A549 (cell line): ENCODE data around the gene OR4C16. TPM values are rescaled to one million over a fixed set of nuclear protein-coding genes. Genes with fewer than 3 reads are reported as not detected.

ENCODE experiments used
- ATAC-seq, 2 experiments: fragments of 200-7000 bp in 1 of 2; fragments of >200 bp in 1 of 2; cut with Nextera tagmentation in 1 of 2; cut with Tn5 transposase in 1 of 2; 3 replicates each; pipeline versions ENCODE4 v1.8.0 to v1.9.1; 2018 to 2020; ENCODE audit warnings: mild to moderate bottlenecking in 1 of 2, moderate library complexity in 1 of 2
- CTCF ChIA-PET: fragments of 300-600 bp; sonication (Branson Sonifier 250); formaldehyde crosslinking; extraction: SDS; loops from one replicate; lab custom pipeline; 2021; ENCODE audit warnings: antibody characterized with exemption, inconsistent platforms; lab: Yijun Ruan, JAX
- POLR2A ChIA-PET: fragments of 350-600 bp; formaldehyde crosslinking; extraction: SDS; loops from one replicate; lab custom pipeline; 2021; ENCODE audit warnings: antibody characterized with exemption, inconsistent platforms; lab: Yijun Ruan, JAX
- DNase-seq, 2 experiments: peaks; one replicate each; pipeline versions ENCODE4 v3.0.0 to v3.0.0-alpha.2; 2011 to 2016; ENCODE audit warnings: low read depth in 1 of 2, low spot score in 1 of 2
- FAIRE-seq: peaks from 2 replicates; lab custom pipeline; 2011; peaks lifted over from hg19 to GRCh38; lab: Jason Lieb, UNC
- H3K27ac ChIP-seq, 2 experiments: fragments of >200 bp; sonication (Bioruptor Twin); formaldehyde crosslinking; 3 replicates each; pipeline ENCODE4 v1.5.1; 2016 to 2017
- H3K4me1 ChIP-seq: fragments of >200 bp; sonication (Bioruptor Twin); formaldehyde crosslinking; 3 replicates; pipeline ENCODE4 v1.6.1; 2016
- H3K4me2 ChIP-seq: fragments of >200 bp; sonication (Bioruptor Twin); formaldehyde crosslinking; 3 replicates; pipeline ENCODE4 v1.6.1; 2016
- H3K4me3 ChIP-seq: fragments of >200 bp; sonication (Bioruptor Twin); formaldehyde crosslinking; 3 replicates; pipeline ENCODE4 v1.5.1; 2016
- H3K9me3 ChIP-seq: fragments of >200 bp; sonication (Bioruptor Twin); formaldehyde crosslinking; 3 replicates; pipeline ENCODE4 v1.6.1; 2016
- CBX8 ChIP-seq: fragments of 200-600 bp; sonication (generic); IDR thresholded peaks from 2 replicates; pipeline ENCODE4 v1.6.1; 2016
- EHF ChIP-seq: fragments of 250-450 bp; sonication (Bioruptor Pico); IDR thresholded peaks from 2 replicates; pipeline ENCODE4 v1.5.0; 2020; ENCODE audit warnings: mild to moderate bottlenecking
- EHMT2 ChIP-seq: fragments of 200-600 bp; sonication (generic); IDR thresholded peaks from 2 replicates; pipeline ENCODE4 v1.6.1; 2016; ENCODE audit warnings: antibody characterized with exemption, low read depth, mild to moderate bottlenecking, moderate library complexity
- ELK1 ChIP-seq: fragments of 150-350 bp; IDR thresholded peaks from 2 replicates; pipeline ENCODE4 v1.6.1; 2014; ENCODE audit warnings: low read depth, mild to moderate bottlenecking, low read length
- FOSL2 ChIP-seq, 2 experiments: fragments of 450-650 bp in 1 of 2; fragments of >200 bp in 1 of 2; sonication (Bioruptor Twin) in 1 of 2; formaldehyde crosslinking; IDR thresholded peaks; 2 replicates each; pipeline versions ENCODE4 v1.5.0 to v1.6.1; 2016 to 2020; ENCODE audit warnings: mild to moderate bottlenecking in 1 of 2, moderate library complexity in 1 of 2
- HMGXB4 ChIP-seq: fragments of 250-450 bp; sonication (Bioruptor Pico); IDR thresholded peaks from 2 replicates; pipeline ENCODE4 v1.5.0; 2021; ENCODE audit warnings: mild to moderate bottlenecking, moderate library complexity, borderline replicate concordance
- JUNB ChIP-seq: fragments of >200 bp; sonication (Bioruptor Twin); formaldehyde crosslinking; IDR thresholded peaks from 2 replicates; pipeline ENCODE4 v1.6.1; 2016
- MAFK ChIP-seq: fragments of 450-650 bp; IDR thresholded peaks from 2 replicates; pipeline ENCODE4 v1.6.1; 2014; ENCODE audit not compliant: partially characterized antibody
- MAZ ChIP-seq: fragments of 150-350 bp; IDR thresholded peaks from 2 replicates; pipeline ENCODE4 v1.6.1; 2014; ENCODE audit warnings: antibody characterized with exemption, low read depth, low read length, borderline replicate concordance
- MYC ChIP-seq: IDR thresholded peaks from 2 replicates; pipeline ENCODE4 v1.6.1; 2012; ENCODE audit warnings: mild to moderate bottlenecking, inconsistent platforms, low read length, improper control_type of control experiment, borderline replicate concordance
- NPAS2 ChIP-seq: fragments of 250-450 bp; sonication (Bioruptor Pico); IDR thresholded peaks from 2 replicates; pipeline ENCODE4 v1.8.0; 2022; ENCODE audit warnings: mild to moderate bottlenecking, moderate library complexity, borderline replicate concordance
- SMC3 ChIP-seq: fragments of >200 bp; sonication (Bioruptor Twin); formaldehyde crosslinking; IDR thresholded peaks from 3 replicates; pipeline ENCODE4 v1.6.1; 2018; ENCODE audit warnings: inconsistent platforms
- SREBF2 ChIP-seq: fragments of 450-650 bp; IDR thresholded peaks from 2 replicates; pipeline ENCODE4 v1.6.1; 2014; ENCODE audit warnings: mild to moderate bottlenecking, moderate library complexity
- TFCP2L1 ChIP-seq: fragments of 250-450 bp; sonication (Bioruptor Pico); IDR thresholded peaks from 2 replicates; pipeline ENCODE4 v1.5.0; 2021; ENCODE audit warnings: mild to moderate bottlenecking
- TP53 ChIP-seq: fragments of 250-450 bp; sonication (Bioruptor Pico); IDR thresholded peaks from 2 replicates; pipeline ENCODE4 v1.5.0; 2021; ENCODE audit warnings: mild to moderate bottlenecking, moderate library complexity
- USF2 ChIP-seq: fragments of 450-650 bp; IDR thresholded peaks from 2 replicates; pipeline ENCODE4 v1.6.1; 2014; ENCODE audit warnings: antibody characterized with exemption
- ZFP36 ChIP-seq: fragments of 450-650 bp; IDR thresholded peaks from 2 replicates; pipeline ENCODE4 v1.6.1; 2014; ENCODE audit warnings: borderline replicate concordance; ENCODE audit not compliant: partially characterized antibody
- ZSCAN20 ChIP-seq: fragments of 250-450 bp; sonication (Bioruptor Pico); IDR thresholded peaks from 2 replicates; pipeline ENCODE4 v1.8.0; 2022; ENCODE audit warnings: mild to moderate bottlenecking, moderate library complexity
- WGBS: methylation state at CpG from one replicate; pipeline ENCODE4 v1.1.6; 2017; ENCODE audit errors: missing lambda C conversion rate; 5-methylcytosine and 5-hydroxymethylcytosine counted together
- polyA plus RNA-seq, 4 experiments: library from polyadenylated mRNA; depleted of rRNA in 3 of 4; stranded (reverse); fragments of >200 nt; fragmentation: RNase III in 1 of 4; extraction: RNeasy Plus Mini Kit Qiagen cat#74134 plus additional on column Dnase treatment in 1 of 4; gene quantifications; 2 replicates in 3 of 4; 3 replicates in 1 of 4; pipeline ENCODE4 v1.2.3, GENCODE V29; 2011 to 2017

OR4C16 gene
- polyA plus RNA-seq, 2 of the 4 experiments (the other 2 are of a cell fraction): not detected

GRCh38 chr11:55607545-55607944 lies 35.6 kb downstream of the OR4C16 start, which contains the start of gene OR4C11:
TSS of gene OR4C11 (minus strand) at chr11:55607645. CDS start at chr11:55604373, 3,272 bp downstream.
- TF ChIP-seq MAZ (no peak), JUNB (no peak), TFCP2L1 (CRISPR knock-in tag) (no peak), EHF (no peak), ZFP36 (no peak), HMGXB4 (CRISPR knock-in tag) (no peak), CBX8 (no peak), SREBF2 (no peak), ELK1 (no peak), ZSCAN20 (no peak), SMC3 (no peak), FOSL2 (IDR thresholded peaks at IDR 0.05) (no peak), FOSL2 (CRISPR knock-in tag; IDR thresholded peaks at IDR 0.05) (no peak), TP53 (CRISPR knock-in tag) (no peak), NPAS2 (CRISPR knock-in tag) (no peak), EHMT2 (no peak), MAFK (no peak), USF2 (no peak), MYC (no peak)
- H3K4me3 ChIP-seq: no peak within 1 kb of the TSS
- no peak within 1 kb of the TSS for H3K4me2 ChIP-seq
- 2% methylated on average over 2 of the region's 2 CpGs for WGBS
- CTCF ChIA-PET: no interaction called here
- ATAC-seq: no peak
- H3K4me1 ChIP-seq: no peaks in the 10 kb centered on the region
- no peak for DNase-seq
- POLR2A ChIA-PET: no interaction called here
- 0 out of 3 replicates have a peak, but pooled peaks cover 9% of the 10 kb centered on the region for H3K9me3 ChIP-seq
- FAIRE-seq: no peak
- no peak within 1 kb of the TSS for H3K27ac ChIP-seq

Other genes starting within 250 kb of the OR4C16 start
- not detected in 2 replicates for gene OR4A16, start 228.9 kb upstream of the OR4C16 start, polyA plus RNA-seq (2011; rRNA removed)
- not detected in 3 replicates for gene OR4A16, start 228.9 kb upstream of the OR4C16 start, polyA plus RNA-seq (2017; fragmentation: RNase III; extraction: RNeasy Plus Mini Kit Qiagen cat#74134 plus additional on column Dnase treatment)
- gene OR4A15, start 204.2 kb upstream of the OR4C16 start, polyA plus RNA-seq (2011; rRNA removed): not detected in 2 replicates
- gene OR4A15, start 204.2 kb upstream of the OR4C16 start, polyA plus RNA-seq (2017; fragmentation: RNase III; extraction: RNeasy Plus Mini Kit Qiagen cat#74134 plus additional on column Dnase treatment): not detected in 3 replicates
- not detected in 2 replicates for gene OR4C15, start 17.7 kb upstream of the OR4C16 start, polyA plus RNA-seq (2011; rRNA removed)
- not detected in 3 replicates for gene OR4C15, start 17.7 kb upstream of the OR4C16 start, polyA plus RNA-seq (2017; fragmentation: RNase III; extraction: RNeasy Plus Mini Kit Qiagen cat#74134 plus additional on column Dnase treatment)
- not detected in 2 replicates for gene OR4C11, start 35.5 kb downstream of the OR4C16 start, polyA plus RNA-seq (2011; rRNA removed)
- not detected in 3 replicates for gene OR4C11, start 35.5 kb downstream of the OR4C16 start, polyA plus RNA-seq (2017; fragmentation: RNase III; extraction: RNeasy Plus Mini Kit Qiagen cat#74134 plus additional on column Dnase treatment)
- gene OR4P4, start 63.0 kb downstream of the OR4C16 start, polyA plus RNA-seq (2011; rRNA removed): not detected in 2 replicates
- gene OR4P4, start 63.0 kb downstream of the OR4C16 start, polyA plus RNA-seq (2017; fragmentation: RNase III; extraction: RNeasy Plus Mini Kit Qiagen cat#74134 plus additional on column Dnase treatment): not detected in 3 replicates
- gene OR4S2, start 76.2 kb downstream of the OR4C16 start, polyA plus RNA-seq (2011; rRNA removed): not detected in 2 replicates
- not detected in 3 replicates for gene OR4S2, start 76.2 kb downstream of the OR4C16 start, polyA plus RNA-seq (2017; fragmentation: RNase III; extraction: RNeasy Plus Mini Kit Qiagen cat#74134 plus additional on column Dnase treatment)
- not detected in 2 replicates for gene OR4C6, start 90.1 kb downstream of the OR4C16 start, polyA plus RNA-seq (2011; rRNA removed)
- gene OR4C6, start 90.1 kb downstream of the OR4C16 start, polyA plus RNA-seq (2017; fragmentation: RNase III; extraction: RNeasy Plus Mini Kit Qiagen cat#74134 plus additional on column Dnase treatment): not detected in 3 replicates
- gene OR5D13, start 201.3 kb downstream of the OR4C16 start, polyA plus RNA-seq (2011; rRNA removed): not detected in 2 replicates
- gene OR5D13, start 201.3 kb downstream of the OR4C16 start, polyA plus RNA-seq (2017; fragmentation: RNase III; extraction: RNeasy Plus Mini Kit Qiagen cat#74134 plus additional on column Dnase treatment): not detected in 3 replicates
- not detected in 2 replicates for gene OR5D14, start 223.4 kb downstream of the OR4C16 start, polyA plus RNA-seq (2011; rRNA removed)
- gene OR5D14, start 223.4 kb downstream of the OR4C16 start, polyA plus RNA-seq (2017; fragmentation: RNase III; extraction: RNeasy Plus Mini Kit Qiagen cat#74134 plus additional on column Dnase treatment): not detected in 3 replicates
- gene OR5L1, start 239.2 kb downstream of the OR4C16 start, polyA plus RNA-seq (2011; rRNA removed): not detected in 2 replicates
- gene OR5L1, start 239.2 kb downstream of the OR4C16 start, polyA plus RNA-seq (2017; fragmentation: RNase III; extraction: RNeasy Plus Mini Kit Qiagen cat#74134 plus additional on column Dnase treatment): not detected in 3 replicates
- gene OR5D18, start 247.5 kb downstream of the OR4C16 start, polyA plus RNA-seq (2011; rRNA removed): not detected in 2 replicates
- not detected in 3 replicates for gene OR5D18, start 247.5 kb downstream of the OR4C16 start, polyA plus RNA-seq (2017; fragmentation: RNase III; extraction: RNeasy Plus Mini Kit Qiagen cat#74134 plus additional on column Dnase treatment)